ENCODE data around the gene PKDCC.

GRCh38 chr2:42063431-42064171, 15.8 kb downstream of the PKDCC start:
- TF ChIP-seq CTCF (conservative IDR thresholded peaks at IDR 0.05) = no peak
- no peak for TF ChIP-seq EZH2 (IDR thresholded peaks at IDR 0.05; ENCODE audit: low read depth)
